HepG2 (cell line): ENCODE data around the gene CD274. TPM values are rescaled to one million over a fixed set of nuclear protein-coding genes. Genes with fewer than 3 reads are reported as not detected.

Experiments
- ATAC-seq: fragments of 200-7000 bp; cut with Tn5 transposase; 3 replicates; pipeline ENCODE4 v1.9.1; 2020; ENCODE audit warnings: mild to moderate bottlenecking, moderate library complexity
- BruUV-seq: library from RNA; stranded (reverse); fragments of 400-500 nt; replicated peaks from 2 replicates; lab custom pipeline; 2021; lab: Mats Ljungman, UMichigan
- CTCF ChIA-PET: fragments of 300-600 bp; formaldehyde crosslinking; extraction: SDS; loops from one replicate; lab custom pipeline; 2021; ENCODE audit warnings: low total read pairs, inconsistent platforms, low intra/inter-chr PET ratio; lab: Yijun Ruan, JAX
- POLR2A ChIA-PET: fragments of 350-600 bp; sonication (Branson Sonifier 250); formaldehyde crosslinking; loops from one replicate; lab custom pipeline; 2020; ENCODE audit warnings: antibody characterized with exemption, inconsistent platforms; lab: Yijun Ruan, JAX
- DNase-seq: peaks from one replicate; pipeline ENCODE4 v3.0.0-alpha.2; 2015; ENCODE audit warnings: low spot score
- FAIRE-seq: peaks from 3 replicates; lab custom pipeline; 2011; peaks lifted over from hg19 to GRCh38; lab: Jason Lieb, UNC
- H2AFZ ChIP-seq: one replicate; pipeline ENCODE4 v1.6.1; 2011; ENCODE audit warnings: low read length, inconsistent platforms
- H3K27ac ChIP-seq: fragments of 300-600 bp; 3 replicates; pipeline ENCODE4 v1.8.0; 2011; ENCODE audit warnings: mixed run types, mild to moderate bottlenecking, mixed read lengths, low read length, inconsistent platforms; ENCODE audit not compliant: insufficient read depth; ENCODE audit errors: extremely low read length
- H3K27me3 ChIP-seq, 2 experiments: fragments of 200-600 bp in 1 of 2; 2 replicates in 1 of 2; 3 replicates in 1 of 2; pipeline versions ENCODE4 v1.6.0 to v1.8.0; 2011; ENCODE audit warnings: low read length in 2 of 2, mild to moderate bottlenecking in 2 of 2, moderate library complexity in 2 of 2, inconsistent platforms in 1 of 2; ENCODE audit not compliant: insufficient read depth in 2 of 2, control insufficient read depth in 1 of 2
- H3K36me3 ChIP-seq, 2 experiments: fragments of 200-600 bp in 1 of 2; replicated peaks in 1 of 2; 2 replicates in 1 of 2; 3 replicates in 1 of 2; pipeline versions ENCODE4 v1.5.1 to v1.8.0; 2011; ENCODE audit warnings: low read length in 2 of 2, inconsistent platforms in 1 of 2; ENCODE audit not compliant: insufficient read depth in 2 of 2, control insufficient read depth in 1 of 2
- H3K4me1 ChIP-seq: 2 replicates; pipeline ENCODE4 v1.5.1; 2012; ENCODE audit warnings: low read length, inconsistent platforms; ENCODE audit not compliant: insufficient read depth
- H3K4me2 ChIP-seq: 2 replicates; pipeline ENCODE4 v1.6.0; 2011; ENCODE audit warnings: low read depth, low read length, inconsistent platforms
- H3K4me3 ChIP-seq, 3 experiments: fragments of 200-600 bp in 1 of 3; sonication (generic), shearing (Covaris generic) in 1 of 3; replicated peaks in 1 of 3; 2 replicates each; pipeline ENCODE4 v1.5.1; 2011 to 2016; ENCODE audit warnings: low read length in 3 of 3, inconsistent platforms in 2 of 3, low read depth in 2 of 3, mild to moderate bottlenecking in 2 of 3, control low read depth in 1 of 3, mixed read lengths in 1 of 3; ENCODE audit not compliant: insufficient read depth in 1 of 3
- H3K79me2 ChIP-seq: one replicate; pipeline ENCODE4 v1.6.1; 2011; ENCODE audit warnings: low read length, inconsistent platforms; ENCODE audit not compliant: insufficient read depth
- H3K9ac ChIP-seq: 2 replicates; pipeline ENCODE4 v1.6.0; 2011; ENCODE audit warnings: mild to moderate bottlenecking, low read depth, low read length, inconsistent platforms; ENCODE audit not compliant: insufficient read depth
- H3K9me3 ChIP-seq: 2 replicates; pipeline ENCODE4 v1.5.1; 2012; ENCODE audit warnings: mild to moderate bottlenecking, low read length
- H4K20me1 ChIP-seq: 2 replicates; pipeline ENCODE4 v1.6.0; 2011; ENCODE audit warnings: inconsistent platforms, mild to moderate bottlenecking, low read length, moderate library complexity; ENCODE audit not compliant: insufficient read depth
- GZF1 ChIP-seq: sonication (generic); formaldehyde crosslinking; IDR thresholded peaks from 2 replicates; pipeline ENCODE4 v1.5.1; 2020; ENCODE audit warnings: mild to moderate bottlenecking, missing genetic modification reagents
- POLR2AphosphoS2 ChIP-seq: IDR thresholded peaks from 2 replicates; pipeline ENCODE4 v1.6.1; 2011; ENCODE audit warnings: low read depth, low read length, improper control_type of control experiment
- SMYD3 ChIP-seq: sonication (generic); formaldehyde crosslinking; IDR thresholded peaks from 2 replicates; pipeline ENCODE4 v1.8.1; 2023; ENCODE audit warnings: mild to moderate bottlenecking, missing genetic modification reagents
- TFDP2 ChIP-seq: sonication (generic); formaldehyde crosslinking; IDR thresholded peaks from 2 replicates; pipeline ENCODE4 v1.4.0; 2020; ENCODE audit warnings: missing genetic modification reagents
- USF2 ChIP-seq, 2 experiments: sonication (generic) in 1 of 2; formaldehyde crosslinking in 1 of 2; IDR thresholded peaks; 2 replicates each; pipeline versions ENCODE4 v1.5.1 to v1.6.1; 2011 to 2020; ENCODE audit warnings: borderline replicate concordance in 1 of 2, low read depth in 1 of 2, low read length in 1 of 2, mild to moderate bottlenecking in 1 of 2, missing genetic modification reagents in 1 of 2, moderate library complexity in 1 of 2
- WGBS: methylation state at CpG from one replicate; pipeline ENCODE4 v1.1.6; 2017; ENCODE audit warnings: low lambda C conversion rate; 5-methylcytosine and 5-hydroxymethylcytosine counted together
- in situ Hi-C: cut with HindIII; loops from 2 replicates; pipeline ENCODE4 v1.10.0; 2017; ENCODE audit warnings: low pct_unique_long_range_greater_than_20kb; ENCODE audit not compliant: extremely low pct_ligation_motif_present
- intact Hi-C: fragments of 100-400 bp; cut with micrococcal nuclease; formaldehyde crosslinking; loops from one replicate; pipeline ENCODE4 v1.10.0; 2022; ENCODE audit not compliant: unreplicated experiment
- polyA plus RNA-seq, 8 experiments: library from polyadenylated mRNA; depleted of rRNA in 3 of 8; stranded (reverse) in 7 of 8; unstranded in 1 of 8; fragments of >200 nt; fragmentation: Illumina TruSeq in 4 of 8; extraction: Trizol in 4 of 8; gene quantifications; 2 replicates each; pipeline versions ENCODE4 v1.2.1 to v1.2.3, GENCODE V29; 2011 to 2016; ENCODE audit warnings: low read depth in 4 of 8, missing spikeins in 1 of 8, mixed read lengths in 1 of 8; ENCODE audit not compliant: insufficient read depth in 1 of 8
- total RNA-seq, 5 experiments: library from RNA; depleted of rRNA; stranded (reverse); fragments of >200 nt; fragmentation: Illumina TruSeq; extraction: Trizol; gene quantifications; 2 replicates each; pipeline ENCODE4 v1.2.3, GENCODE V29; 2016; ENCODE audit warnings: low read depth in 1 of 5

The CD274 gene
- total and polyA plus RNA-seq, 2 of the 13 experiments (the other 11 are each of a cell fraction or from before 2014, with no cell fraction given), result 0.17 to 0.49 TPM

- no TSS peak for BruUV-seq
- H3K27me3 ChIP-seq, result no peaks in the 10 kb centered on the region; a peak in 1 of 5 replicates
- 100% methylated on average over 2 of the region's 2 CpGs for WGBS
- ATAC-seq (no peak), FAIRE-seq (no peak), DNase-seq (no peak)
- in situ Hi-C loops, result loop anchor here (25.0 kb wide), 2 partner anchors 449 to 674 kb away; partner anchors contain the start of gene JAK2
- H3K79me2 ChIP-seq, result no peaks in the 10 kb centered on the region
- POLR2A ChIA-PET, result interaction anchor here (1.9 kb wide), 1 partner anchor 14 kb away, joined by 17 read pairs; the partner anchor contains the start of gene CD274
- no peaks in the 10 kb centered on the region for H4K20me1 ChIP-seq
- H3K4me2 ChIP-seq, result peak overlapping the region; percentile 73
- H3K9me3 ChIP-seq, result no peaks in the 10 kb centered on the region
- H3K9ac ChIP-seq, result peak overlapping the region; percentile 93
- CTCF ChIA-PET, result no interaction called here
- intact Hi-C loops, result loop anchor here (5.0 kb wide), 2 partner anchors 449 to 674 kb away; partner anchors contain the start of gene JAK2
- H2AFZ ChIP-seq, result no peak overlapping the region
- no peaks in the 10 kb centered on the region for H3K36me3 ChIP-seq
- TF ChIP-seq USF2 (IDR thresholded peaks at IDR 0.05; ENCODE audit: low read depth, low read length) (no peak), USF2 (CRISPR knock-in tag; IDR thresholded peaks at IDR 0.05; ENCODE audit: borderline replicate concordance) (no peak), SMYD3 (CRISPR knock-in tag) (no peak), TFDP2 (CRISPR knock-in tag) (no peak), POLR2AphosphoS2 (no peak), GZF1 (CRISPR knock-in tag) (no peak)
- H3K27ac ChIP-seq, result no peak overlapping the region
- H3K4me3 ChIP-seq, result peak overlapping the region in 2 of 3 experiments; percentile 72 to 78; a peak in 2 of 6 replicates
- H3K4me1 ChIP-seq, result peaks cover 29% of the 10 kb centered on the region
These were observed 13.9 kb upstream of the CD274 start for GRCh38 chr9:5436441-5436840.
